HG03025 (cell line): ENCODE results near the gene NOX3.
"Not testable (repeated sequence)": the region's sequence is repeated elsewhere in the genome, so short reads cannot be mapped to it uniquely, and the experiment has no call there.

Experiments
- ATAC-seq: cut with Tn5 transposase; IDR thresholded peaks from one replicate; pipeline ENCODE4 v1.9.1; 2021; ENCODE audit warnings: mild to moderate bottlenecking, moderate library complexity; ENCODE audit not compliant: unreplicated experiment, low FRiP score

The NOX3 gene

GRCh38 chr6:155470979-155471616 is 15.5 kb upstream of the NOX3 start:
- not testable (repeated sequence) for ATAC-seq

DNA sequence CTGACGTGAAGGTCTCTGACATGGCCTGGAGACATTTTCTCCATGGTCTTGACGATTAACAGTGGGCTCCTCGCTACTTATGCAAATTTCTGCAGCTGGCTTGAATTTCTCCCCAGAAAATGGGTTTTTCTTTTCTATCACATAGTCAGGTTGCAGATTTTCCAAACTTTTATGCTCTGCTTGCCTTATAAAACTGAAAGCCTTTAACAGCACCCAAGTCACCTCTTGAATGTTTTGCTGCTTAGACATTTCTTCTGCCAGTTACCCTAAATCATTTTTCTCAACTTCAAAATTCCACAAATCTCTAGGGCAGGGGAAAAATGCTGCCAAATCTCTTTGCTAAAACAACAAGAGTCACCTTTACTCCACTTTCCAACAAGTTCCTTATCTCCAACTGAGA is 12.9 kb upstream of the NOX3 start:
- not testable (repeated sequence) for ATAC-seq

- no peak for ATAC-seq
Measured at GRCh38 chr6:155466539-155466938, 10.9 kb upstream of the NOX3 start.

DNA sequence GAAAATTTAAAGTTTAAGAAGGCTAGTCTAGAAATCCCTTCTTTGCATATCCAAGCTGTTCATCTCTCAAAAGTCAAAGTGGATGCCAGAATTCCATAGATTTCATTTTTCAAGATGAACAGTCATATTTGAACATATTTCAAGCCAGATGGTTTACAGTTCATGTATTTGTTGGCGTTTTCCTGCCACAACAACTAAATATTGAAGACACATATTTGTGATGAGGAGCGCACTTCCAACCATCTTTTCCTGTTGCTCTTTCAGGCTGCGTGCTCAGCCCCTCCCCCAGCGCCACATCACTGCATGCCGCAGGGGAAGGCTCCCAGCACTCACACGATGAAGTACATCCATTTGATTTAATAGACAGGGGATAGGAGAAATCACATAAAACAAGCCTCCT is 5.9 kb upstream of the NOX3 start:
- ATAC-seq: no peak

- ATAC-seq: no peak
Measured at GRCh38 chr6:155454471-155454870, 1.2 kb downstream of the NOX3 start.

- no peak for ATAC-seq
Measured at GRCh38 chr6:155454008-155454407, 1.6 kb downstream of the NOX3 start.

DNA sequence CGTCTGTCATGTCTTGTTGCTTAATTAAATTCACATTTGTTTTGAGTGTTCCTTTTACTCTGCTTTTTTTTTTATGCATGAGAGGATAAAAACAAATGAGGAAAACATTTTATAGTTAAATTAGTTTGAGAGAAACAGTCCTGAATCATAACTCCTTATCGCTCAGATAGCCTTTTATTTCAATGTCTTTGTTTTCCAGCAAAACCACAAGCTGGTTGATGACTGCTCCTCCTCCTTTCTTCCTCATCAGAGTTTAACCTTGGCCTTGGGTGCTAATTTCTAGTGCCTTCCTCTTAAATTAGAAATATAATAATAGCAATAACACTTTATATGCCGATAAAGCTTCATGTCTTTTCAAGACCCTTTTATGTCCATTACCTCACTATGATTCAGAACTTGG is 3.1 kb downstream of the NOX3 start:
- ATAC-seq: no peak

GRCh38 chr6:155451530-155451929 is 4.1 kb downstream of the NOX3 start:
- not testable (repeated sequence) for ATAC-seq

- ATAC-seq: no peak
Measured at GRCh38 chr6:155450240-155450581, 5.4 kb downstream of the NOX3 start.

DNA sequence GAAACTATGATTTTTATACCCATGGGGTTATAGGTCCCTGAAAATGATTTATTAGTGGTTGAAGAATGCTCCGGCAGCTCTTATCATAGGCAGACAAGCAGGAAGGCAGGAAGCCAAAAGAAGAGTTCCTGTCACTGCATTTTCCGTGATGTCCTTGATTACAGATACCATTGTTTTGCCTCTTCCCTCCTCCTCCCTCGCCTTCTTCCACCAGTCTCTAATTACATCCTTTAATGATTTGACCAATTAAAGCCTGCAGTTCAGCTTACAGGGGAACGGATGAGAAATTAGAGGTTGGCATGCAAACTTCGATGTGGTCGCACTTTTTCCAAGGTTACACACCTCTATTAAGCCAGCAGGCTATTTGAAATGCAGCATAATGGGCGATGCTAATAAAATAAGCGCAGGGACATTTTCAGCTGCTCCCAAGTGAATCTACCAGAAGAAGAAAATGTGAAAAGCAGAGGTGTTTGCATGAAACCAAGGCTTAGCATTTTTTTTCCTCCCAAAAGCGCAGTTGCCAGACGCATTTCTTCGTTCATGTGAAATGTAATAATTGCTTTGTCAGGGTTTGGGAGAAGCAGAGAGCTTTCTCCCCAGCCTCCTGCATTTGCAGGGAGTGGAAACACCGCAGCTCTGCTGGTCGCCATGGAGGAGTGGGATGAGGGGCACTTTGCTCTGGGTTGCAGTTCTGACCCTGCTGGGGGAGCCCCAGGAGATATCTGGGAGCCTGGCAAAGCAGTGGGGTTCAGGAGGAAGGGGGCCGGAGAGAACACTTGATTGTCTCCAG is 6.0 kb downstream of the NOX3 start:
- no peak for ATAC-seq

- ATAC-seq: no peak
Measured at GRCh38 chr6:155448668-155449449, 6.8 kb downstream of the NOX3 start.

DNA sequence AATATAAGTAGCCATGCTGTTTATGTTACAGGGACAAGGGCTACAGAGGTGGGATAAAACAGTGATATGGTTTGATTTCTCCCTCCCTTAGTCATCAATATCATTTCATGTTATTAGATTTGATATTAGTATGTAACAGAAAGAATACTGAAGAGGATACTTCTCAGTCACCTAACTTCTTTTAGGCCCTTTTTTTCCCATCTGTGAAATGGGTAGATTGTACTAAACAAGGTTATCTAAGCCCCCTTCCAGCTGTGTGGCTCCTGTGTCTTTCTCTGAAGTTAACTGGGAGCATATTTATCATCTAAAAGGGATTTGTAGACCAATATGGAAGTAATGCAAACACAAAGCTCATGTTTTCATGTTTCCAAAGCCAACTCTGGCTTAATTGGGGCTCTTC is 7.7 kb downstream of the NOX3 start:
- no peak for ATAC-seq

DNA sequence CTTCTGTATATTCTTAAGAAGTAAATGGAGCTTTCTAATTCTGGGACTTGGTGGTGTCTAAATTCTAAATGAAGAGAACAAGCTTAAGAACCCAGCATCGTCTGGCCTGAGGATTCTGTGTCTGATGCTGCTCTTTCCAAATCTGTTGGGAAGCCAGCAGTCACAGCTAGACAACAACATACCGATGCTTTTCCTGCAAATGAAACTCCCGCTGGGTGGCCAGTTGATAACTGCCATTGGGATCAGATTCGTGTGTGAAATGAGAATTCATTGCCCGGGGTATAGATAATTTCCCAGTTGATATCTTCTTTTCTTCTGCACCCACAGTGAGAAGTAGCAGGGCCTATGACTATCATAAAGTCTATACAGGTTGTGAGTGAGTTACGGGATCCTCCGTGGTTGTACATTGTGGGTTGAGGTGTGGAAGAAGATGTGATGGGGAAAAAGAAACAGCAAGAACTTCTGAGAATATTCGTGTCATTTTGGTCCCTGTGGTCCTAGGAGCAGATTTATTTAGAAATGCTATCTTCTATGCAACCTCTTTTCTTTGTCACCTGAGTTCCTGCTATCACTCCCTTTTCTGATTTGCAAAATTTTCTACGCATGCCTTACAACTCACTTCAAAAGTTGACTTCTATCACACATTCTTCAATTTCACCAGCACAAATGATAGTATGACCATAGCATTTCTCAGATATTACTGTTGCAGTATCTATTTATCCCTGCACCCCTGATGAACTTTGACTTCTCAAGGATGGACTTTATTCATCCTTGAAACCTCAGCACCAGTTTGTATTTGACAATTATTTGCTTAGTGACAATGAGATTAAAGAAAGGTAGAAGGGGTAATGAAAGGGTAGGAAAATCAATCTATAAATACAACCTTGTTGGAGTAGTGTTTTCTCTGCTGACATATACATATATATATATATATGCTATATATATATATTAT is 10.4 kb downstream of the NOX3 start:
- no peak for ATAC-seq

DNA sequence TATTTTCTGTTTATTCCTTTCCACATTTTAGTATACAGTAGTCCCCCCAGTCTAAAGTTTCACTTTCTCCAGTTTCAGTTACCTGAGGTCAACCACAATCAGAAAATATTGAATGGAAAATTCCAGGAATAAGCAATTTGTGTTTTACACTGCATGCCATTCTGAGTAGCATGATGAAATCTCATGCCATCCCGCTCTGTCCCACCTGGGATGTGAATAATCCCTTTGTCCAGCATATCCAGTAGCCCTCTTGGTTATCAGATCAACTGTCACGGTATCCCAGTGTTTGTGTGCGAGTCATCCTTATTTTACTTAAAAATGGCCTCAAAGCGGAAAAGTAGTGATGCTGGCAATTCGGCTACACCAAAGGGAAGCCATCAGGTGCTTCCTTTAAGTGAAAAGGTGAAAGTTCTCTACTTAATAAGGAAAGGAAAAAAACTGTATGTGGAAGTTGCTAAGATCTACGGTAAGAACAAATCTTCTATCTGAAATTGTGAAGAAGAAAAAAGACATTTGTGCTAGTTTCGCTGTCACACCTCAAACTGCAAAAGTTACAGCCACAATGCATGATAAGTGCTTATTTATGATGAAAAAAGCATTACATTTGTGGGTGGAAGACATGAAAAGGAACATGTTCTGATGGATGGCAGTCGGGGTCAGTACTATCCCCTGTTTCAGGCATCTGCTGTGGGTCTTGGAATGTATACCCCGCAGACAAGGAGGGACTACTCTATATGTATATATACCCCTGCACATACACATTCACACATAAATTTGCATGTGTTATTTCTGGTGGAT is 11.3 kb downstream of the NOX3 start:
- ATAC-seq: no peak

DNA sequence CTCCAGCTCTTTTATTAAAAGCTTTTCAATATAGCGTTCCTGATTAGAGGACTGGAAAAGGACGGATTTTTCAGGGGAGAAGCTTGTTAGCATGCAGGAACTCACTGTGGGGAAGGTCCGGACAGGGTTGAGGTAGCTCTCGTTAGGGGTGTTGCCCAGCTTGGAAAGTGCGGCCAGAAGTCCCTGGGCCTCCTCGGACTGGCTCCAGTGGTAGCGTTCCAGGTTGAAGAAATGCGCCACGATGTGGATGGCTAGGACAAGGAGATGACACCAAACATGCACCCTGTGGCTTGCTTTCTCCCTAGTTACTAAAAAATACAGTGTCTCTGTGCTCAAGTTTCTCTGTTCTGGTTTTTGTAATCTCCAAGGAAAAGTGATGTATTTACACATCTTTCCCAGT is 12.5 kb downstream of the NOX3 start:
- no peak for ATAC-seq

GRCh38 chr6:155442562-155442961 is 13.1 kb downstream of the NOX3 start:
- ATAC-seq: no peak

DNA sequence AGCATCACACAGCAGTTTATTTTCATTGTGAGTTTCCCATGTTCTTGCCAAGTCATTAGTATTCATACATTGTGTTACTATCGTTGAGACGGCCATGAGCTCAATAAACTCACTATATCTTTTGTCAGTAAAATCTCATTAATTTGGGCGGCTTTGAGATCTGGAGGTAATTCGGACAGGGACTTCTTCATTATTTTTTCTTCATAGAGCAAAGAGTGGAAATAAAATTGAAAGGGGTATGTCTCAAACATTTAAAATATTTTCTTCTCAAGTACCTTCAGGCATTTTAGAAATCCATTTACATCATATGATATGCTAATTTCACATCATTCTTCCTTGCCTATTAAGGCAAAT is 14.6 kb downstream of the NOX3 start:
- no peak for ATAC-seq

DNA sequence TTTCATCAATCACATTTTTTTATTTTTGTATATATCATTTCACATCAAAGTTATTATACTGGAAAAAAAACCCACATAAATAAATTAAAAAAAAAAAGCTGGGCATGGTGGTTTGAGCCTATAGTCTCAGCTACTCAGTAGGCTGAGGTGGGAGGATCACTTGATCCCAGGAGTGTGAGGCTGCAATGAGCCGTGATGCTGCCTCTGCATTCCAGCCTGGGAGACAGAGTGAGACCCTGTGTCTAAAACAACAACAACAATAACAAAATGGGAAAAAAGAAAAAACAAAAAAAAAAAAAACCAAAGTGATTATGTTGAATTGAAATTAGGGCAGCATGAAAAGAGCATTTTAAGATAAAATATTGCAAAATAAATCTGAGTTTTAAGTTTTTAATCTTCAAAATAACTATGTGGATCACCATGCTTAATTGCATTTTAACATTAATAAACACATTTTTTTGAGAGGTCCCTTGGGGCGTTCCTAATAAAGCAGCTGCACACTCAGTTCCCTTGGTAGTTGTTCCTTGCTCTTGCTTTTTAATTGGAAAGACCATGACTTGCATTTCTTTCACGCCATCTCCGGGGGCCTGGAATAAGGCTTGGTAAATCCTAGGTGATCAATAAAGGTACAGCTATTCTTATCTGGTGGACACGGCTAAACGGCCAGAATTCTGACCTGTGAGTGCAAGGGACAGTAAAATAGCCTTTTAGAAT is 15.1 kb downstream of the NOX3 start:
- no peak for ATAC-seq

GRCh38 chr6:155439376-155439775 is 16.3 kb downstream of the NOX3 start:
- no peak for ATAC-seq
